Suppressor macrophage treated with lipopolysaccharide for 4 hours (primary cell): Measurements from ENCODE around the gene NDUFB6.
A peak's percentile ranks its signal among the peaks of the same experiment; 100 is the strongest.

Experiments
- DNase-seq: peaks from one replicate; pipeline ENCODE4 v3.0.0-alpha.2; 2020

NDUFB6 gene

DNA sequence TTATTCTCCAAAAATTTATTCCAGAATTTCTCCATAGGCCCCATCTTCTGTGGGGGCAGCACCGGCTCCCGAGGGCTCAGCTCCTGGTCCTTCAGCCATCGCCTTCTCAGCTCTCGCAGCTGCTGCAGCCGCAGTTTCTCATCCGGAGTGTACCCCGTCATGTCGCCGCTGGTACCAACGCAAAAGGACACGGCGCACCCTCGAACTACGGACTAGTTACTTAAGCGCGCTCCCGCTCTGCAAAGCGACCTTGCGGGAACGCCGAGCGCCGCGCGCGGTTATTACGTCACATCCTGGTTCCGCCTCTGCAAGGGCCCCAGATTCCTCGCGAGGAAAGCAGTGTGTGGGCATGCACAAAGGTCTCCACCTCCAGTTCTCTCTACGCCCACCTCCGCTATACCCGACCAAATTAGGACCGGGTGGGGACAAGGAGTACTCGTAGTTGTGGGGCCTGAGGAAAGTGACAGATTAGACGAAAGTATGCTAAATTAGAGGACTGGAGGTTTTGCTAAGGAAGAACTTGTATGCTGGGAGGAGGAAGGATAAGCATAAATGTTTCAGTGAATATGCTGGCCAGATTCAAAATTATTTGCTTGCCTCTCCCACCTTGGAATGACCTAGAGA is at the start of gene NDUFB6:
NDUFB6 (minus strand) TSS at position 260 of the 624 bp plus-strand sequence; CDS start at position 161, 99 bp downstream.
- peak; percentile 95 for DNase-seq

DNA sequence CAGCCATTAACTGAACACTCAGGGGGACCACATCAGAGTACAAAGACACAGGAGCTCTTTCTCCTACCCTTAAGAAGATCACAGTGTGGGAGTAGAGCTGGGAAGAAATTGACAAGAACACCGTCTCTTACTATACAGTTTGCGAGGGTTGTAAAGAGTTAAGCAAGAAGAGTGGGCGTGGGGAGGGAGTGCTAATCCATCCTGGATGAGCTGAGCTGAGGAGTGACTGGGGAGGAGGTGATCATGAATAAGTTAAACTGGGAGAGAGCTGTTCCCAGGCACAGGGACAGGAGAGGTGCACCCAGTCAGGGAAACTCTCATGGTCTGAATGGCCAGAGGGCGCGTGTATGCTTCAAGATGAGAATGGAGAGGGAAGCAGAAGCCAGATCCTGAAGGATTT is 45.3 kb upstream of the NDUFB6 start:
- DNase-seq = no peak

DNA sequence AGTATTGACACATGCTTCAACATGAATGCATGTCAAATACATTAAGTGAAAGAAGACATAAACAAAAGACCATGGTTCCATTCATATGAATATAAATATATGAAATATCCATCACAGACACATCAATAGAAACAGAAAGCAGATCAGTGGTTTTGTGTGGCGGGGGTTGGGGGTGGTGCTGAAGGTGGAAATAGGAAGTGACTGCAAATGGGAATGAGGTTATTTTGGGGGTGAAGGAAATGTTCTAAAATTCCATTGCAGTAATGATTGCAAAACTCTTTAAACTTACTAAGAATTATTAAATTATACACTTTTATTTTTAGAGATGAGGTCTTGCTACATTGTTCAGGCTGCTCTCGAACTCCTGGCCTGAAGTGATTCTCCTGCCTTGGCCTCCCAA is 33.9 kb upstream of the NDUFB6 start:
- peak; percentile 58 for DNase-seq

DNA sequence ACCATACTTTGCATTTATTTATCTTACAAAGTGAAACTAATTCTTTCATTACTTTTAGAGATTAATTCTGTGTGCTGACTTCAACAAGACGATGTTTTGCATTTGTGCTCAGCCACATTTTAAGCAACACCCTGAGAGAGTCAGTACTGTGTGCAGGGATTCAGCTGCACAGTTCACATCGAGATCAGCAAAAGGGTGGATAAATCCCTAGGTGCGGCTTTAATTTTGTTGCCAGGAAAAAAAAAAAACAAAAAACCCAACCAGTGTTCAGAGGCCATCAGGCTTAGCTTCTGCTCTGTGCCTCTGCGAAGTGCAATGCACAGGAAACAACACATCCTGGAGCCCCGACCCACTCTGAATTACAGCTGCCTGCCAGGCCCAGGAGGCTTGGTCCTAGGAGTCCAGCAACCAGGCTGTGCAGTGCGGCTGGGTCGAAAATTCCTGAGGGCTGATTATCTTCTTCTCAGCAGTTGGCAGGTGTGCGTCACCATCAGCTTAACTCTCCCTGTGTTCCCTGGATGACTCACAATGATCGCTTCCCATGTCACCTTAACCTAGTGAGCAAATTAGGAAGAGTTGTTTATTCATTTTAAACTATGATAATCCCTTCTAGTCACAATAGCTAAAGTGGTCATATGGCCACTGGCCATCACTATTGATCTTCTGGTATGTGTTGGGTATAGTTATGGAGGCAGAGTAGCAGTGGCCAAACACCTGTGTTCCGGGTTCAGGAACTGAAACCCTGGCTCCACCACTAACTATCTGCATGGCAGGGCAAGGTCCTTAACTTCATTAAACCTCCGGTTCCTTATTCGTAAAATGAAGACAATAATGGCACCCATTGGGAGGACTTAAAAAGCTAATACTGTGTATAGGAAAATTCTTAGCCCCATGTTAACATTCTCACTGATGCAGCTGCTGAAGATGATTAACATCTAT is 31.2 kb upstream of the NDUFB6 start:
- no peak for DNase-seq

DNA sequence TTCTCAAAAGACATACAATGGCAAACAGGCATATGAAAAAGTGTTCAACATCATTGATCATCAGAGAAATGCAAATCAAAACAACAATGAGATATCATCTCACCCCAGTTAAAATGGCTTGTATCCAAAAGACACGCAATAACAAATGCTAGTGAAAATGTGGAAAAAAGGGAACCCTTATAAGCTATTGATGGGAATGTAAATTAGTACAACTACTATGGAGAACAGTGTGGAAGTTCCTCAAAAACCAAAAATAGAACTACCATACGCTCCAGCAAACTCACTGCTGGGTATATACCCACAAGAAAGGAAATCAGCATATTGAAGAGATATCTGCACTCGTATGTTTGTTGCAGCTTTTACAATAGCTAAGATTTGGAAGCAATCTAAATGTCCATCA is 26.1 kb upstream of the NDUFB6 start:
- peak; percentile 16 for DNase-seq

DNA sequence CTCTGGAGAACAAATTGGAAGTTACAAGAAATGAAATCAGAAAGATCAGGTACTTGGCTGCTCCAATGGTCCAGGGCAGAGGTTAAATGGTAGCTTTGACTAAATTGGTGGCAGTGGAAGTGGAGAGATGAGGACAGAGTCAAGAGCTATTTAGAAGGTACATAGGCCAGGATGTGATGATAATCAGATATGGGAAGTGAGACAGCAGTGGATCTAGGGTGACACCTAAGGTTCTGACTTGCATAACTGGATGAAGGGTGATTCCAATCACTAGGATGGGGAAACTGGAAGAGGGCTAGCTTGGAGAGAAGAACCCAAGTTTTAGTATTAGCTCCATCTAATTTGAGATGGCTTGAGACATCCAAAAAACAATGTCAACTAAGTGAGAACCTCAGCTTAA is 24.0 kb upstream of the NDUFB6 start:
- DNase-seq = no peak

DNA sequence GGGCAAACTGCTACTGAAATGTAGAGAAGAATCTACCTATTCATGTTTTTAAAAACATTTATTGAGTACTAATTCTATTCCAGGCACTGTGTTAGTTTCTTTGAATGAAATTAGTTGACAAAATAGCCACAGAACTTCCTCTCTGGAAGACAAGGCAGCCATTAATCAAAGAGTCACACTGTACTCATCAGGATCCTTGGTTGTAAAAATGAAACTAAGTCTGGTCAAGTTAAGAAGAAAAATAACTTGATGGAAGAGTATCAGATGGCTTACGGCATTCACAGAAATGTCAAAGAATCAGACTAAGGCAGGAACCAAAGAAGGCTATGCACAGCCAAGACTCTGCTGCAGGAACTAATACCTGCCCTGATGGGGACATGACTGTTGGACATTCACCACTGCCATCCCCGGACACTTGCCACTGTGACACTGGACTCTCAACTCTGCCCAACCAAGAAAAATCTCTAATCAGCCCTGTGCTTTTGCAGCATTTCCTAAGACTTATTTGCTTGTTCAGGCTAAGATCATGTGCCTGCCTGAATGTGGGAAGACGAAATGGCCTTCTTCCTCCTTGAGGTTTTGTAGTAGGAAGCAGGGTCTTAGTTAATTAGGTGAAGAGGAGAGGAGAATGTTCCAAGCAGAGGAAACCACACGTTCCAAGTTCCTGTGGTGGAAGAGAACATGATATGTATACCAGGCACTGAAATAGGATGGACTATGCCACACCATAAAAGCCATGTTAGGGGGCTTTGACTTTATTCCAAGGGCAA is 23.3 kb upstream of the NDUFB6 start:
- DNase-seq = peak; percentile 35

DNA sequence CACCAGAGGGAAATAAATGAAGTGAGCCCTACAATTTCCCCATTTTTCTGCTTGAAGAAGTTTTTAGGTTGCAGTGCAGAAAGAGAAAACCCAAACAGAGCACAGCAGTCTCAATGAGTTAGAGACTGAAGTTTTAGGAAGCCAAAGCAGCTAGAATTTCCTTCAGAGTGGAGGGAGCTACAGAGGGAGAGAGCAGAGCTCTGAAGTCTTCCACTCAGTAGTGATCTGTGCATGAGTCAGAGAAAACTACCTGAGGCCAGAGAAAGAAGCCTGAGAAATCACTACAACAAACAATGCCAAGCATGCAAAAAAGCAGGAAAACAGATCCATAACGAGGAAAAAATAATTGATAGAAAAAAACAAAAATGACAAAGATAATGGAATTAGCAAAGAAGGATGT is 17.9 kb upstream of the NDUFB6 start:
- DNase-seq = no peak

DNA sequence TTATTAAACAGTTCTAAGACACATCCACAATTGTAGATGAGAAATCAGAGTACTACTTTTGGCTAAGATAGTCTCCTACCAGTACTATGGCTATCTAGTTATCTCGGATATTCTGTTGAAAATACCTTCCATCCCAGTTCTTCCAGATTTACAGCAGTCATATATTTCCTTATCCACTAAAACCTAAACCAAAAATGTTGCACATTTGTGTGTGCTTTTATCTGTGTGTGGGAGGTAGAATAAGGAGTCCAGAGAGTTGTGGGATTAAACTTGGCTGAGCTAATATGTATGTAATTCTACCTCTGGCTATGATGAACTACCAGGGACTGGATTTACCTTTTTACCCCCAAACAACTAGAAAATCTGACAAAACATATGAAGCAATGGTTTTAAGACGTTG is 17.5 kb upstream of the NDUFB6 start:
- no peak for DNase-seq

DNA sequence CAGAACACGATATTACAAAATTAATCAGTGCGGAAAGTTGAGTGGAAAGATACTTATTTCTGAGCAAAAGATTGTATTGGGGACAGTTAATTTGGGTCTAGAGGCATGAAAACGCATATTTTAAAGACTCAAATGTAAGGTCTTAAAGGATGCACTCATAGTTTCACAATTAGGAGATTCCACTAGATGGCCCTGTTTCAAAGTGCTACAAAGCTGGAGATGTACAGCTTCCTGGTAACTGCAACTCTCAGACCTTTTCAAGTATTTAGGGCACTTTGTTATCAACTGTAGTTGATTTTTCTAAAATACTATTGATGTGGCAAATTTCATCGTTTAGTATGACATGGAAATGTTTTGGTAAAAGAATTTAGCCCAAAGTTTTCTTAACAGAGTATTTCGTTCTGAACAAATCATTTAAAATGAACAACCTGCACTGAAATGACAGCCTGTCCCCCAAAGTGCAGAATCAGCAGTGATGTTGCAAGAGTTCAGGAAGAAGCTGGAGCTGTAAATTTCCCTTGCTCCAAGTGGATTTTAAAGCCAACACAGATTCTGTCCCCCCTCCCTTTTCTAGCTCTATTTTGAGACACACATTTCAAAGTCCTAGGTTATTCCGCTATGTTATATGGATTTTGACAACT is 16.2 kb upstream of the NDUFB6 start:
- peak; percentile 64 for DNase-seq

DNA sequence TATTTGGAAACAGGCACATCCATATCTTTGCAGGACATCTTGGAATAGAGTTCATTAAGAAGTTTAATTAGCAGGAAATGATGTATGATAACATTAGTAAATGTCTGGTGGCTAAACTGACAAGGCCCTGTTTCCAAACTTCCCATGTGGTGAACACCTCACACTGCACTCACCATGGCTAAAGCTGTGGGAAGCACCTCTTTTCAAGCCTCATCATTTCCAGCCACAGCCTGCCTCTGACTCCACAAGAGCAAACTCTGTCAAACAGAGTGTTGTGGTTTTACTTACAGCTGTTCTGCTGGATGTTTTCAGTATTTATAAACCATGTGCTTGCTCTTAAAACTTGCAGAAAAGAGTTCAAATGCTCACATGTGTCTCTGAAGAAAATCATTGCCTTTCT is 14.9 kb upstream of the NDUFB6 start:
- peak; percentile 49 for DNase-seq

DNA sequence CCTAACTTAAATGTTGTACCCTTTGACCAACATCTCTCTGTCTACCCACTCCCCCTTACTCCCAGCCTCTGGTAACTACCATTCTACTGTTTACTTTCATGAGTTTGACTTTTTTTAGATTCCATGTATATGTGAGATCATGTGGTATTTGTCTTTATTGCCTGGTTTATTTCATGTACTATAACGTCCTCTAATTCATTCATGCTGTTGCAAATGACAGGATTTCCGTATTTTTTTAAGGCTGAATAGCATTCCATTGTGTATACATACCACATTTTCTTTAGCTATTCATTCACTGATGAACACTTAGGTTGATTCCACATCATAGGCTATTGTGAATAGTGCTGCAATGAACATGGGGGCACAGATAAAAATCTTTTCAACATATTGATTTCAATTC is 11.8 kb upstream of the NDUFB6 start:
- DNase-seq = no peak

DNA sequence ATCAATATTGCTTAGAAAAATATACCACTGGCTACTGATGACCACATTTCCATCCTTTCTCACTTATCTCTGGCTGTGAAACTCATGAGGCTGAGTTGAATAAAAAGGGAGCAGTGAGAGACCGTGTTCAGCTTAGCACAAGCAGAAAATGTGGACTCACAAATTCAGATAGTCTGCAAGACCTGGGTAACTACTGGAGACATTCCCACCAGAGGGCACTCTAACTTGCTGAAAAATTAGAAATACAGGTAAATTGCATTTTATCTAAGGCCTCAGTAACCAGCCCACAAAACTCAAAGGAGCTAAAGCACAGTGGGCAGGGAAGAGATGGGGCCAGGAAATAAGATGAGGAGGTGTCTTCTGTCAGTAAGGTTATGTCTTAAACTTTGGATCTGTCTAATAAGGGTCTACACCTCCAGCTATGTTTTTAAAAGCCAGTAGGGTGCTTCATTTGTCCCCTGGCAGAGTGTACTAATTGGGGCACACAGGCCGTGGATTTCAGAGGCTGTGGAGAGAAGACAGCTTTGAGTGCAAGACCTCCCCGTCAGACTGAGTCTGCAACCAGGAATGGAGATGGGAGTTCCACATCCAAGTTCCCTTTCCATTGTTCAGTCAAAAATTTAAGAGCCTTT is 8.7 kb upstream of the NDUFB6 start:
- DNase-seq = peak; percentile 49

DNA sequence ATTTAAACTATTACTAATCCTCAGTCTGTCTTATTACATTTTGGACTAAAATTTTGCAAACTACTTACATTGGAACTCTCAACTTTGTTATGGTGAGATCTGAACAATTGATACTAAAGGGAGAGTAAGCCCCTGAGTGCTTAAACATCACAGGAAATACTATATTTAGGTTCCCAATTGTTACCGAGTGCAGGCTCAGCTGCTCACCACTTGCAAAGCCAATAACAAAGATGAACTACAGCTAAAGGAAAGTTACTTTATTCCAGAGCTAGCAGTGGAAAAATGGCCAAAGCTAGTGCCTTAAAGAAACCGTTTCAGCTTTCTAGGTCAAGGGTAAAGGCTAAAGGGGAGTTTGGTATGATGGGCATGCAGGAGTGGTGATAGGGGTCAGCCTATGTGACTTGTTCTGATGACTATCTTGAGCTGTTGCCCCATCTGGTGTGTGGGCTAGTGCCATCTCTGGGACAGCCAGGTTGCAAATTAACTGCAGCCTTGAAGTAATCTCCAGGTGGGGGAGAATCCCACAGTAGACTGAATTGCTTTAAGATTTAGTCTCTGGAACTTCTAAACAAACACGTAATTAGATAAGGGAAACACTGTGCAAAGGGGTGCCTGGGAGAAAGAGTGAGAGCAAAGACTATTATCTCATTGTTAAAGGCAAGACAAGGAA is 7.8 kb upstream of the NDUFB6 start:
- DNase-seq = no peak

DNA sequence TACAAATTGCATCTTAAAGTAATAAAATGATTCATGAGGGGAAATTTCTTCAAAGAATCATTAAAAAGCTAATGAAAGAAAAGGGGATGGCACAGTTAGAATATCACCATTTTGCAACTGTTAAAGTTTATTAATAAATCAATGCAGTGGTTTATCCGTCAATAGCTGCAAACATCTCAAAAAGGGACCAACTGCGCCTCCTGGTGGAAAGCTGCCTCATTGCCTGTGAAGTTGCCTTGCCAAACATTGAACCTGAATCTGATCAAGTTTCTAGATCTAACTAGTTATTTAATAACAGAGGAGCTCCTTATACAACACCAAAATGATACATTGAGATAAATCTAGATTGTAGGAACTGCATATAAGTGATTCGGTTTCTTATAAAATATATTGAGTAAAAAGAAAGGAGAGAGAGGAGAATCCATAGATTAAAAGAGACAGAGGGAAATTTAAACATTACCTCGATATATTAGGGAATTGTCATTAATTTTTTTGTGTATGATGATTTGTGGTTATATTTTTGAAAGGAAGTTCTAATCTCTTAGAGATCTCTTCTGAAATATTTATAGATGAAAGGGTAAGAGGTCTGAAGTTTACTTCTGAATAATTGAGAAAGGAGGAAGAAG is 6.9 kb upstream of the NDUFB6 start:
- DNase-seq = peak; percentile 78

DNA sequence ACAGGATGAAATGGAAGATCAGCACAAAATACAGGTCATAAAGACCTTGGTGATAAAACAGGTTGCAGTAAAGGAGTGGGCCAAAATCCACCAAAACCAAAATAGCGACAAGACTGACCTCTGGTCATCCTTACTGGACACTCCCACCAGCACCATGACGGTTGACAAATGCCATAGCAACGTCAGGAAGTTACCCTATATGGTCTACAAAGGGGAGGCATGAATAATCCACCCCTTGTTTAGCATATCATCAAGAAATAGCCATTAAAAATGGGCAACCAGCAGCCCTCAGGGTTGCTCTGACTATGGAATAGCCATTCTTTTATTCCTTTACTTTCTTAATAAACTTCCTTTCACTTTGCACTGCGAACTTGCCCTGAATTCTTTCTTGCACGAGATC is 6.0 kb upstream of the NDUFB6 start:
- no peak for DNase-seq

DNA sequence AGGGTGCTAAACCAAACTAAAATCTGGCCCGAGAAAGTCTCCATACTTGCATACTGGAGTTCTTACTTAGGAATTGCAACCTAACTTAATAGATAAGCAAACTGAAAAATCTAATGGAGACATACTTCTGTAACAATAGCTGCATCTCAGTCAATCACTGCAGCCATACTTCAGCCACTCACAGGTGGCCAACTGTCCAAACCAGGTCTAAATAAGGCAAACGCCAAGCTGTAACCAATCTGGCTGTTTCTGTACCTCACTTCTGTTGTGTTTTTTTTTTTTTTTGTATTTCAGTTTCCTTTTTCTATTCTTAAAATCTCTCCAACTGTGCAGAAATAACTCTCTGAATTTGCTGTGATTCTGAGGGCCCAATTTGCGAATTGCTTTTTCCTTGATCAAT is 4.4 kb upstream of the NDUFB6 start:
- no peak for DNase-seq

DNA sequence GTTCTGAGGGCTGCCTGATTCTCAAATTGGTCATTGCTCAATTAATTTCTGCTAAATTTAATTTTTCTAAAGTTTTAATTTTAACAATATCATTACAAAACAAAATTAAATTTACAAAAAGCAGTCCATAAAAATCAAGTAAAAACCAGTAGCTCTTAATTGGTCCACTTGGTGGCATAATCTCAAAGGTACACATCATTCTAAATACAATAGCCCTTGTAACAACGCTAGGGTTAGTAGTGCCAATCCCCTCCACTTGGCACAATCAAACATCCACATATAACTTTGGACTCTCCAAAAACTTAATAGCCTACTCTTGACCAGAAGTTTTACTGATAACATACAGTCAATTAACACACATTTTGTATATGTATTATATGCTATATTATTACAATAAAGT is 1.9 kb upstream of the NDUFB6 start:
- no peak for DNase-seq

DNA sequence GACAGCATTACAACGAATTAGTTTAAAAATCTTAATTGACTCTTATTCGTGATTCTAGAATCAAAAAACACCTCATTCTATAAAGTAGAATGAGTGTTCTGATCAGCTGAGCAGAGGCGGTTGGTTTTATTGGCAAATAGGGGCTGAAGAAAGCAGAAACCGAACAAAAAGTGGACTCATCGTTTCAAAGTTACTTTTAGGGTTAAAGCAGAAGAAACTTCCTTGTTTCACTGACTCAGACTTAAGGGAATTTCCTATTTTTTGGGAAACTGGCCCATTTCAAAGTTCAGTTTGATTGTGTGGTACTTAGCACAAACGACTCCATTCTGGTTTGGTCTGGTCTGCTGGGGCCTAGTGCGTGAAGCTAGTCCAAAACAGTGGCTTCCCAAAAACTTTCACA is 862 bp upstream of the NDUFB6 start:
- DNase-seq = peak; percentile 63

DNA sequence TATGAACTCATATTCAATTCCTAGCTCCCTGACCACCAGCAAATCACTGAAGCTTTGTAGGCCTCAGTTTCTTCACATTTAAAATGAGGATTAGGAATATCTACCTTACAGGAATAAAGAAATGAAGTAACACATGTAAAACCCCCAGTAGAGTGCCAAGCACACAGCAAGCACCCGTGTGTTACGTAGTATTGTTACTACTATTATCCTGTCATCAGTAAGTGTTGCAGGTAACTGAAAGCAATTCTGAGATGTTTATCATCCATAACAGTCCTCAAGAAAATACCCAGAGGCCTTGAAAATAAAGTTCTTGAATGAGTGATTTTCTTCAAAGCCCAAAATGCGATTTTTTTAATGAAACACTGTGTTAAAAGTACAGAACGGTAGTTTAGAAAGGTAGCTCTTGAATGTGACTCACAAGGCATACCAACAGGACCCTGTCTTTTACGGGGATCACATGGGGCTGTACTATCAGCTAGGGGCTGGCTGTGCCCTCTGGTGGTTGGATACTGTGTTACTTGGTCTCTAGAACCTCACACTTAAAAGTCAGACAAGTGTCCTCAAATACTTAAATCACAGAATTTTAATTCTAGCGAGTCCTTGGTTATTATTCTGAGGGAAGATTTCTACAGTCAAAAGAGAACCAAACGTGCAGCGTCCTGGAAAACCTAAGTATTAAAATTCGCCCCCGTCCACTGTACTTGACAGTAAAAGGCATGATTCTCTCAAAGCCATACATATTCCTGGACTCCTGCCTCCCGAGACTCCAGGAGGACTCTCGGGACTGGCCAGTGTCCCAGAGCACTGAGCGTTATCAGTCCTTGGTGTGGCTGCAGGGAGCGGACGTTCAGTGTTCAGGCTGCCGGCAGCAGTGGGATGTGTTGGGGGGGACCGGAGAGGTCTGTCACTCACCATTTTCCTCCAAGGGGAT is 725 bp downstream of the NDUFB6 start:
- peak; percentile 81 for DNase-seq
